Liver (tissue), 9 donors: ENCODE results near the gene PXMP4. TPM values are rescaled to one million over a fixed set of nuclear protein-coding genes. Genes with fewer than 3 reads are reported as not detected.

Source experiments
- DNase-seq: peaks from one replicate; pipeline ENCODE4 v3.0.0-alpha.2; 2017; ENCODE audit warnings: low spot score
- H3K27ac ChIP-seq, 2 donors: one replicate each; pipeline ENCODE4 v1.7.0; 2013; ENCODE audit warnings: inconsistent platforms in 2 of 2, low read length in 2 of 2, control low read depth in 1 of 2, low read depth in 1 of 2, mild to moderate bottlenecking in 1 of 2
- H3K27me3 ChIP-seq, 4 donors: one replicate each; pipeline versions ENCODE4 v1.6.1 to v1.7.0; 2013; ENCODE audit warnings: low read length in 3 of 4, inconsistent platforms in 1 of 4, mild to moderate bottlenecking in 1 of 4, moderate library complexity in 1 of 4; ENCODE audit not compliant: control insufficient read depth in 4 of 4, insufficient read depth in 4 of 4
- H3K36me3 ChIP-seq, 4 donors: one replicate each; pipeline versions ENCODE4 v1.6.1 to v1.7.0; 2013; ENCODE audit warnings: low read length in 3 of 4, mild to moderate bottlenecking in 3 of 4, low read depth in 1 of 4, moderate library complexity in 1 of 4; ENCODE audit not compliant: control insufficient read depth in 4 of 4, insufficient read depth in 3 of 4
- H3K4me1 ChIP-seq, 4 donors: one replicate each; pipeline versions ENCODE4 v1.6.1 to v1.7.0; 2013; ENCODE audit warnings: low read length in 3 of 4, mild to moderate bottlenecking in 3 of 4, moderate library complexity in 1 of 4; ENCODE audit not compliant: control insufficient read depth in 4 of 4, insufficient read depth in 4 of 4
- H3K4me3 ChIP-seq, 3 donors: one replicate each; pipeline versions ENCODE4 v1.6.1 to v1.7.0; 2013; ENCODE audit warnings: low read length in 3 of 3, control low read depth in 1 of 3, low read depth in 1 of 3, mild to moderate bottlenecking in 1 of 3
- H3K9ac ChIP-seq, 2 donors: one replicate each; pipeline ENCODE4 v1.7.0; 2013; ENCODE audit warnings: low read length in 2 of 2, mild to moderate bottlenecking in 2 of 2, moderate library complexity in 2 of 2, control low read depth in 1 of 2, low read depth in 1 of 2
- H3K9me3 ChIP-seq, 4 donors: one replicate each; pipeline versions ENCODE4 v1.6.1 to v1.7.0; 2013; ENCODE audit warnings: low read length in 3 of 4; ENCODE audit not compliant: control insufficient read depth in 4 of 4
- ATF3 ChIP-seq: IDR thresholded peaks from 2 replicates; pipeline ENCODE4 v1.6.1; 2016; ENCODE audit warnings: antibody characterized with exemption
- FOXA1 ChIP-seq: IDR thresholded peaks from 2 replicates; pipeline ENCODE4 v1.6.1; 2016; ENCODE audit warnings: antibody characterized with exemption
- FOXA2 ChIP-seq: IDR thresholded peaks from 2 replicates; pipeline ENCODE4 v1.6.1; 2016; ENCODE audit warnings: antibody characterized with exemption
- GABPA ChIP-seq, 2 donors: IDR thresholded peaks in 1 of 2; conservative IDR thresholded peaks in 1 of 2; 2 replicates each; pipeline ENCODE4 v1.6.1; 2016; ENCODE audit warnings: antibody characterized with exemption in 2 of 2, mild to moderate bottlenecking in 1 of 2, moderate library complexity in 1 of 2
- HNF4G ChIP-seq: IDR thresholded peaks from 2 replicates; pipeline ENCODE4 v1.6.1; 2016; ENCODE audit warnings: antibody characterized with exemption
- MAX ChIP-seq: IDR thresholded peaks from 2 replicates; pipeline ENCODE4 v1.6.1; 2016; ENCODE audit warnings: antibody characterized with exemption
- REST ChIP-seq: IDR thresholded peaks from 2 replicates; pipeline ENCODE4 v1.6.1; 2016; ENCODE audit warnings: antibody characterized with exemption, mild to moderate bottlenecking
- RXRA ChIP-seq, 2 donors: IDR thresholded peaks; 2 replicates each; pipeline ENCODE4 v1.6.1; 2017 to 2018; ENCODE audit warnings: antibody characterized with exemption in 2 of 2, mild to moderate bottlenecking in 1 of 2
- ZBTB33 ChIP-seq: IDR thresholded peaks from 2 replicates; pipeline ENCODE4 v1.6.1; 2016; ENCODE audit warnings: antibody characterized with exemption
- whole genome bisulfite sequencing: extraction: QIAGEN DNeasy Blood & Tissue Kit; methylation state at CpG from one replicate; pipeline ENCODE4 v1.1.7; 2013; 5-methylcytosine and 5-hydroxymethylcytosine counted together
- polyA plus RNA-seq, 2 donors: library from polyadenylated mRNA; stranded (reverse) in 1 of 2; unstranded in 1 of 2; fragments of 200-250 nt in 1 of 2; fragments of >200 nt in 1 of 2; fragmentation: Nextera tagmentation in 1 of 2; extraction: Ambion mirVana in 1 of 2; gene quantifications; one replicate each; pipeline versions ENCODE4 v1.2.1 to v1.2.3, GENCODE V29; 2013 to 2015
- total RNA-seq, 2 donors: library from RNA; depleted of rRNA; stranded (reverse); fragments of >200 nt; gene quantifications; one replicate each; pipeline ENCODE4 v1.2.3, GENCODE V29; 2014
- donor health status: healthy.
- donor health status: healthy.
- donor health status: healthy.
- donor health status: healthy.
- donor health status: healthy.

The PXMP4 gene
- total and polyA plus RNA-seq, 4 donors = 5.5 to 16.0 (median 9.3) TPM

DNA sequence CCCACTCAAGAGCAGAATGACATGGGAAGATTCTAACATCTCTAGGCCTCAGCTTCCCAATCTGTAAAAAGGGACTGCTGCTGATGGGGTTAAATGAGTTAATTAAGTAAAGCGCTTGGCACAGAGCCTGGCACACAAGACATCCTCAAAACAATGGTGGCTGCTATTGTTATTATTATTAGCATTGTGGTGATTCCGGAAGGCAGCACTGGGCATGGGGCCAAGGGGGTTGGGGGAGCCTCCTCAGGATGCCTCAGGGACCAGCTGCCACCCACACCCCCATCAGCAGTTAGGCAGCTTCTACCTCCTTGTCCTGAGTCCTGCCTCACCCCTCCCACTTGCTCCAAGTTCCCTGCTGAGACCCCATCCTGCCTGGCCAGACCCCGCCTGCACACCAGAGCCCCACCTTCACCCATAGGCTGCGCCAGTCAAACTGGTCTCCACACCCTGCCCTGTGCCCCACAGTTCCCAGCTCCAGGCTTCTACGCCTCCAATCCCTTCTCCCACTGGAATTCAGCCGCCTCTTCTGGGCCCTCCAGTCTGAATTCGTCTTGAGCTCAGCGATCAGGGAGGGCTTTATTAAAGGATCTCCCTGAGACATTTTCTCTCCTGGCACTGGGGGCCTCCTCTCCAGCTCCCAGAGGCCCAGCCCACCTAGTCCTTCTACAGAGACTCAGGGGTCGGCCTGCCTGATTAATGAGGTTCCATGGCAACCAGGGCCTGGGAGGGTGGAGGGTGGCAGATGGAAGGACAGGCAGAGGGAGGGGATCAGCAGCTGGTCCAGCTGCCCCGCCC is 35.4 kb downstream of the PXMP4 start:
- no peak overlapping the region for H3K4me3 ChIP-seq
- TF ChIP-seq FOXA1 (no peak), ZBTB33 (no peak), FOXA2 (no peak), RXRA (IDR thresholded peaks at IDR 0.05) (no peak)
- no peak overlapping the region for H3K27ac ChIP-seq
- no peak overlapping the region for H3K9ac ChIP-seq
- no peaks in the 10 kb centered on the region for H3K36me3 ChIP-seq
- H3K9me3 ChIP-seq = no peaks in the 10 kb centered on the region
- WGBS = 68% methylated on average over 10 of the region's 10 CpGs
- DNase-seq = no peak
- no peaks in the 10 kb centered on the region for H3K27me3 ChIP-seq
- H3K4me1 ChIP-seq = peaks cover 2 to 19% (median 8%) of the 10 kb centered on the region in 4 donors

GRCh38 chr20:33681728-33682353 is 38.3 kb downstream of the PXMP4 start:
- Histone ChIP-seq H3K9ac (no peak overlapping the region), H3K9me3 (no peaks in the 10 kb centered on the region), H3K4me3 (no peak overlapping the region), H3K36me3 (no peaks in the 10 kb centered on the region), H3K4me1 (peaks cover 2 to 17% (median 8%) of the 10 kb centered on the region in 4 donors), H3K27ac (no peak overlapping the region), H3K27me3 (no peaks in the 10 kb centered on the region)
- WGBS = 94% methylated on average over 9 of the region's 9 CpGs
- no peak for TF ChIP-seq GABPA (IDR thresholded peaks at IDR 0.05 in 1 of 2, conservative IDR thresholded peaks at IDR 0.05 in 1 of 2)
- no peak for TF ChIP-seq ZBTB33
- TF ChIP-seq ATF3 = no peak
- no peak for TF ChIP-seq MAX
- TF ChIP-seq REST = no peak
- no peak for TF ChIP-seq HNF4G
- no peak for DNase-seq
